ENCODE results near the gene AFAP1L1.

The AFAP1L1 gene

DNA sequence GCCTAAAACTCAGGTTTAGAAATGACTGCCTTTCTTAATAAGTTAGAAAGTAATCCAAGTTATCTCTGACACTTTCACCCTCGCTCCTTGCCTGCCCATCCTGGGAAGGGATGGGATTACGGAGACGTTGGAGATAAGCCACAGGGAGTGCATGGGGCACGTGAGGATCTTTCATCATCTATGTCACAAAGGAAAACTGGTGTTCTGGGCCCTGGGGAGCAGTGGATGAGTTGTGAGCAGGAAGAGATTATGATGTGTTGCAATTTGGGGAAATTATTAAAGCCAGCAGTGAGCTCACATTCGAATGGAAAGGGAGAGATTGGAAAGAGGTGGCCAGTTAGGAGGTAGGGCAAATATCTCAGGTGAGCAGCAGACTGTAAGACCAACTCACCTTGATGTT, 12.8 kb downstream of the AFAP1L1 start:
- Histone ChIP-seq H3K4me3 (ENCODE audit: low read length) (no peak overlapping the region), H3K27ac (ENCODE audit: low read length) (no peak overlapping the region), H3K9me3 (ENCODE audit: control insufficient read depth, insufficient read depth, low read length) (no peaks in the 10 kb centered on the region), H3K36me3 (ENCODE audit: control insufficient read depth, insufficient read depth, low read length) (no peaks in the 10 kb centered on the region), H3K27me3 (ENCODE audit: control insufficient read depth, insufficient read depth, low read length) (no peaks in the 10 kb centered on the region), H3K4me1 (ENCODE audit: control insufficient read depth, insufficient read depth, low read length) (no peaks in the 10 kb centered on the region)
- DNase-seq (ENCODE audit: low read depth, low spot score) = no peak
- WGBS (ENCODE audit: insufficient coverage, insufficient read length) = no CpG with 5 or more reads among the region's 5 CpGs

DNA sequence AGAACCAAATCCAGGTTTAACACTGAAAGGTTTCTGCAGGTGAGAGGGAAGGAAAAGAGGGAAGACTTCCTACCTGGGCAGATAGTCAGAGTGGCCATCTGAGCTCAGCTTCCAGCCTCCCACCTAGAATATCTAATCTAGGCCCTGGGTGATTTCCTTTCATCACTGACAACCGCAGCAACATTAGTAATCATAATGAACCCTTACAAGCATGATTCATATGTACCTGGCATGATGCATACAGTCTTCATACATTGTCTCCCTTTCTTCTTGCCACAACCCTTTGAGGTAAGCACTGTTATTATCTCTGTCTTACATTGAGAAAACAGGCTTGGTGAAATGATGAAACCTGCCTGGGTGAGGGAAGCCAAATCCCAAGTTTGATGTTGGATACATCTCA, 13.5 kb downstream of the AFAP1L1 start:
- no peak for DNase-seq (ENCODE audit: low read depth, low spot score)
- Histone ChIP-seq H3K27ac (ENCODE audit: low read length) (no peak overlapping the region), H3K4me3 (ENCODE audit: low read length) (no peak overlapping the region), H3K27me3 (ENCODE audit: control insufficient read depth, insufficient read depth, low read length) (no peaks in the 10 kb centered on the region), H3K36me3 (ENCODE audit: control insufficient read depth, insufficient read depth, low read length) (no peaks in the 10 kb centered on the region), H3K9me3 (ENCODE audit: control insufficient read depth, insufficient read depth, low read length) (no peaks in the 10 kb centered on the region), H3K4me1 (ENCODE audit: control insufficient read depth, insufficient read depth, low read length) (no peaks in the 10 kb centered on the region)
- WGBS (ENCODE audit: insufficient coverage, insufficient read length) = no CpG with 5 or more reads among the region's 1 CpG

DNA sequence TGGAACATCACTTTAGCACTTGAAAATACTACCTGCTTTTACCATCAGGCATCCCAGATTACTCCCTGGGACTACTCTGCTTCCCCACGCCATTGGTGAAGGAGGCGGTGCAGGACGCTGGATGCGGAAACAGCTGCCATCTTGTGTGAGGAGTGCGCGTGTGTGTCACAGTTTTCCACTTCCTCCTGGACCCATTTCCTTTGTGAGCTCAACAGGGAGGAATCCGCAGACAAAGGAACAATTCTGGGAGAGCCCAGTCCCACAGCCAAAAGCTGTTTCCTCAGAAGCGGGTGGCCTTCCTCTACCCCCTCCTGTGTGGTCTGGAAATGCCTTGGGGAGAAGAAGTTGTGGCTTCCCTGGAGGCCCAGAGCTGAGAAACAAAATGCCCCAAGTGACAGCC, 16.8 kb downstream of the AFAP1L1 start:
- DNase-seq (ENCODE audit: low read depth, low spot score) = no peak
- no peaks in the 10 kb centered on the region for H3K4me1 ChIP-seq (ENCODE audit: control insufficient read depth, insufficient read depth, low read length)
- no peaks in the 10 kb centered on the region for H3K27me3 ChIP-seq (ENCODE audit: control insufficient read depth, insufficient read depth, low read length)
- H3K36me3 ChIP-seq (ENCODE audit: control insufficient read depth, insufficient read depth, low read length) = no peaks in the 10 kb centered on the region
- no CpG with 5 or more reads among the region's 8 CpGs for WGBS (ENCODE audit: insufficient coverage, insufficient read length)
- H3K27ac ChIP-seq (ENCODE audit: low read length) = no peak overlapping the region
- H3K4me3 ChIP-seq (ENCODE audit: low read length) = no peak overlapping the region
- H3K9me3 ChIP-seq (ENCODE audit: control insufficient read depth, insufficient read depth, low read length) = no peaks in the 10 kb centered on the region

DNA sequence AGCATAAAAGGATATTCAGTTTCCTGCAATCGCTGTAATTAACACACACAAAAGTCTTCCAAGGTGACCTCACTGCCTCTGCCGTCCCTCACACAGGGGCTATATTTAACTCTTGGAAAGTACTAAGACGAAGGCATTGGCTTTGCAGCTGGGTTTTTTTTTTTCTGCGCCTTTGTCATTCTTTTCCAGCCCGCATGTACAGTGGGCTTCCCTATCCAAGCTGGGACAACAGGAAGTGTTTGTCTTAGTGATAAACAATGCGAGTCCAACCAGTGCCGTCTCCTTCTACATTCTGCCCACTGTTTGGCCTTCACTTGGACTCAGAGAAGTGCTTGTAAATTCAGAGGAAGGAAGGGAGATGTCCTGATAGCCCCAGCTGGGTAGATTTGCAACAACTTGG, 17.6 kb downstream of the AFAP1L1 start:
- DNase-seq (ENCODE audit: low read depth, low spot score) = no peak
- no peak overlapping the region for H3K4me3 ChIP-seq (ENCODE audit: low read length)
- no peaks in the 10 kb centered on the region for H3K27me3 ChIP-seq (ENCODE audit: control insufficient read depth, insufficient read depth, low read length)
- H3K36me3 ChIP-seq (ENCODE audit: control insufficient read depth, insufficient read depth, low read length) = no peaks in the 10 kb centered on the region
- no peak overlapping the region for H3K27ac ChIP-seq (ENCODE audit: low read length)
- WGBS (ENCODE audit: insufficient coverage, insufficient read length) = no CpG with 5 or more reads among the region's 7 CpGs
- no peaks in the 10 kb centered on the region for H3K9me3 ChIP-seq (ENCODE audit: control insufficient read depth, insufficient read depth, low read length)
- no peaks in the 10 kb centered on the region for H3K4me1 ChIP-seq (ENCODE audit: control insufficient read depth, insufficient read depth, low read length)

DNA sequence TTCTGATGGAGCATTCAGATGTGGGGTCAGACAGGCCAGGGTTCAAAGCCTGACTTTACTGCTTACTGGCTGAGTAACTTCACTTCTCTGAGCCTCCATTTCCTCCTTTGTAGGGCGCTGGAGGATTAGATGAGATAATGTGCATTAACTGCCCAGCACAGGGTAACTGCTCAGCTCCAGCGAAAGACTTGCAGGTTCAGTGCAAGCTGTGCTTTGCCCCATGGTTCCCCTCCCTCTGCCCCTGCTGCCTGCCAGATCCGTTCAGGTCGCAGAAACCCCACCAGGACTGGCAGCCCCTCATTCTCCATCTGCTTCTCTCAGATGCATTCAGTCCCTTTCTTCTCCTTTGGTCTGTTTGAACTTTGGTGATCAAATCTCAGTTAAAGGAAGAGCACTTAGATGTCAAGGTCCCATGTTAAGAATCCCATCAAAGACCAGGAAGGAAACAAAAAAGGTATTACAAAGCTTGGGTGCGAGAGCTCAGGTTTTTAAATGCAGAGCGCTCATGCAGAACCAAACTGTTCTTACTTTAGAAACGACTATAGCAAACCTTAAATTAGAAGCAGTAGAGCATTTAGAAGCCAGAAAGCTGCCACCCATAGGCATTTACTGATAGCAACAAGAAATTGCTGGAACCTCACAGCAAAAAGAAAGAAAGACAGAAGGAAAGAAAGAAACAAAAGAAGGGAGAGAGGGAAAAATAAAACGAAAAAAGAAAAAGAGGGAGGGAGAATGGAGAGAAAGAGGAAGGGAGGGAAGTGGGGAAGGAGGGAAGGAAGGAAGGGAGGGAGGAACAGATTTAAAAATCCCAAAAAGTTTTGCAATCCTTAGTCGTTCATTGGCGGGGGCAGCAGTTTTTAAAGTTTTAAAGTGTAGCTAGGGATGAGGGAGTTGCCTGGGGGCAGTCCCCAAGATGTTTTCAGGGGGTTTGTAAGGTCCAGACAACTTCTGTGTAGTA, 23.5 kb downstream of the AFAP1L1 start:
- Histone ChIP-seq H3K27me3 (ENCODE audit: control insufficient read depth, insufficient read depth, low read length) (no peaks in the 10 kb centered on the region), H3K27ac (ENCODE audit: low read length) (no peak overlapping the region), H3K4me1 (ENCODE audit: control insufficient read depth, insufficient read depth, low read length) (no peaks in the 10 kb centered on the region), H3K36me3 (ENCODE audit: control insufficient read depth, insufficient read depth, low read length) (no peaks in the 10 kb centered on the region), H3K4me3 (ENCODE audit: low read length) (no peak overlapping the region), H3K9me3 (ENCODE audit: control insufficient read depth, insufficient read depth, low read length) (no peaks in the 10 kb centered on the region)
- 95% methylated on average over 1 of the region's 10 CpGs for WGBS (ENCODE audit: insufficient coverage, insufficient read length)
- DNase-seq (ENCODE audit: low read depth, low spot score) = no peak

DNA sequence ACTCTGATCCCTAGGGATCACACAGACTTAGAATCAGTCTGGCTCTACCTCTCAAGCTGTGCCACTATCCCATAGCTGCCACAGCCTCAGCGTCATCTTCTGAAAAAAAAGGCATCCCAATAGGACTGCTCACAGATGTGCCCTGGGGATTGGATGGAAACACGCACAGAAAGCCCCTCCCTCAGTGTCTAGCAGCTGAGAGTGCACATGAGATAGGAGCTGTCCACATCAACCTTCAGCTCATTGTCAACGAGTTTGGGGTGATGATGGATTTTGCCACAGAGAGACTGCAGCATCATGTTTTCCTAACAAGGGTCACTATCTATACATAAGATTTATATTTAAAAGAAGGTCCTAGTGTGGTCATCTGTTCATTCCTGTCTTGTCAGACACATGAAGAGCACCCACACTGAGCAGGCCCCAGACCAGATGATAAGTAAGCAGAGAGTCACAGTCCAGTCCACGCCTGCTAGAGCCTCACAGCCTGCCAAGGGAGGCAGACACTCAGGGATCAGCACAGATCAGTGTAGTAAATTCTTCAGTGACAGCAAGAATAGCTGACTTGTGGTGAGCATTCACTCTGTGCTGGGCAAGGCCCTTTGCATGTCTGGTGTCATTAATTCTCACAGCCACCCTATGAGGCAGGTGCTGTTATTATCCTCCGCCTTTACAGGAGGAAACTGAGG, 25.8 kb downstream of the AFAP1L1 start:
- Histone ChIP-seq H3K27me3 (ENCODE audit: control insufficient read depth, insufficient read depth, low read length) (no peaks in the 10 kb centered on the region), H3K9me3 (ENCODE audit: control insufficient read depth, insufficient read depth, low read length) (no peaks in the 10 kb centered on the region), H3K4me3 (ENCODE audit: low read length) (no peak overlapping the region), H3K36me3 (ENCODE audit: control insufficient read depth, insufficient read depth, low read length) (no peaks in the 10 kb centered on the region), H3K4me1 (ENCODE audit: control insufficient read depth, insufficient read depth, low read length) (no peaks in the 10 kb centered on the region), H3K27ac (ENCODE audit: low read length) (no peak overlapping the region)
- no peak for DNase-seq (ENCODE audit: low read depth, low spot score)
- no CpG with 5 or more reads among the region's 5 CpGs for WGBS (ENCODE audit: insufficient coverage, insufficient read length)

DNA sequence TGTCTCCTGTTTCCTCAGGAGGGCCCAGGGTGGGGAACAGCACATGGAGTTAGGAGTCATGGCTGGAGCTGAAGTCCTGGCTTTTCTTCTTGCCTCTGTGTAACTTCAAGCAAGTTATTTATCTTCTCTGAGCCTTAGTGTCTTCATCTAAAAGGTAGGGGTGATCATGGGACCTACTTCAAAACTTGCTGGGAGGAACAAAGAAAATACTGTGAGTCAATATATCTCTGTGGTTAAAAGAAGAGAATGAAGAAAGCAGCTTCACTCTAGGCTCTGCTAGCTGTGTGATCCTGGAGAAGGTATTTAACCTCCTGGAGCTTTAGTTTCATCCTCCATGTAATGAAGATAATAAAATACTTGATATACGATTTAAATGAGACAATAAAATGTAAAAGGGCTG, 26.5 kb downstream of the AFAP1L1 start:
- H3K27ac ChIP-seq (ENCODE audit: low read length) = no peak overlapping the region
- no CpG with 5 or more reads among the region's 1 CpG for WGBS (ENCODE audit: insufficient coverage, insufficient read length)
- no peaks in the 10 kb centered on the region for H3K36me3 ChIP-seq (ENCODE audit: control insufficient read depth, insufficient read depth, low read length)
- H3K27me3 ChIP-seq (ENCODE audit: control insufficient read depth, insufficient read depth, low read length) = no peaks in the 10 kb centered on the region
- no peaks in the 10 kb centered on the region for H3K4me1 ChIP-seq (ENCODE audit: control insufficient read depth, insufficient read depth, low read length)
- no peak for DNase-seq (ENCODE audit: low read depth, low spot score)
- no peak overlapping the region for H3K4me3 ChIP-seq (ENCODE audit: low read length)
- H3K9me3 ChIP-seq (ENCODE audit: control insufficient read depth, insufficient read depth, low read length) = no peaks in the 10 kb centered on the region

DNA sequence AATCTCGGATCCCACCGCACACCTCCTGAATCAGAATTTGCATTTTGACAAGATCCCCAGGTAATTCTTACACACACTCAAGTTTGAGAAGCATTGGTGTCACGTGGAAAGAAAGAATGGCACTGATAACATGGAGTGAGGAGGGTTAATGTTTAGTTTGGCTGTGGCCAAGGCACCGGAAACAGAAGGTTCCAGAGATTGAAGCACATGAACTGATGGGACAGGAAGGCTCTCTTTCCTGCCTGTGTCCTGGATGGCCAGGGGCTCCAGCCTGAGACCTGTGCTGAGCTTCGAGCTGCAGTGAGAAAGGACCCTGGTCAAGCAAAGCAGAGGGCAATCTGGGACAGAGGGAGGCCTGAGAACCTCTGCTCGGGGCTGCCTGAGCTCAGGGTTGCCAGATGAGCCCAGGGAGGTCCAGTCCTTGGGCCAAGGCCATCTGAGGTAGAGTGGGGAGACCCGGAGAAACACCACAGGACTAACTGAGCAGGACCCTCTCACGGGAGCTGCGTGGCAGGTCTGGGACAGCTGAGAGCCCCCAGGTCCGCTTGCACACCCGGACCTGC, 27.3 kb downstream of the AFAP1L1 start:
- no CpG with 5 or more reads among the region's 11 CpGs for WGBS (ENCODE audit: insufficient coverage, insufficient read length)
- no peaks in the 10 kb centered on the region for H3K9me3 ChIP-seq (ENCODE audit: control insufficient read depth, insufficient read depth, low read length)
- H3K4me3 ChIP-seq (ENCODE audit: low read length) = no peak overlapping the region
- no peaks in the 10 kb centered on the region for H3K4me1 ChIP-seq (ENCODE audit: control insufficient read depth, insufficient read depth, low read length)
- no peaks in the 10 kb centered on the region for H3K36me3 ChIP-seq (ENCODE audit: control insufficient read depth, insufficient read depth, low read length)
- H3K27ac ChIP-seq (ENCODE audit: low read length) = no peak overlapping the region
- DNase-seq (ENCODE audit: low read depth, low spot score) = no peak
- no peaks in the 10 kb centered on the region for H3K27me3 ChIP-seq (ENCODE audit: control insufficient read depth, insufficient read depth, low read length)

DNA sequence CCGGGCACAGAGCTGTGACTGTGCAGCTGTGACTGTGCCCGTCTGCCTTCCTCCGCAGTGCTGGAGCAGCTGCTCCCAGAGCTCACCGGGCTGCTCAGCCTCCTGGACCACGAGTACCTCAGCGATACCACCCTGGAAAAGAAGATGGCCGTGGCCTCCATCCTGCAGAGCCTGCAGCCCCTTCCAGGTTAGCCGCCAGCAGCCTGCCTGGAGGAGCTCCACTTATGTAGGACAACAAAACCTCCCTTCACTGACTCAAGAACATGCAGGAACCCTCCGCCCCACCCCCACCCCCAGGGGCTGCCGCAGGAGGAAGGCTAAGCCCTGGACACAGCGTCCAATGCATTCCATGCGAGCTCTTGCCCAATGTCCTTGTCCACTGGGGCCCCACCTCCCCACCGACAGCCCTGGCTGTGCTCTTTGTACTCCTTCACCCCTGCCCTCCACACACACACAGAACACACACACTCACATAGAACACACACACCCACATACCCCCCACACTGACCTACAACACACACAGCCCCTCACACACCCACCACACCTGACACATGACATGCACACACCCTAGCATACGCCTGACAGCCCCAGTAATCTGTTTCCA, 27.9 kb downstream of the AFAP1L1 start:
- no CpG with 5 or more reads among the region's 14 CpGs for WGBS (ENCODE audit: insufficient coverage, insufficient read length)
- H3K4me3 ChIP-seq (ENCODE audit: low read length) = no peak overlapping the region
- H3K36me3 ChIP-seq (ENCODE audit: control insufficient read depth, insufficient read depth, low read length) = no peaks in the 10 kb centered on the region
- no peak for DNase-seq (ENCODE audit: low read depth, low spot score)
- H3K9me3 ChIP-seq (ENCODE audit: control insufficient read depth, insufficient read depth, low read length) = no peaks in the 10 kb centered on the region
- H3K4me1 ChIP-seq (ENCODE audit: control insufficient read depth, insufficient read depth, low read length) = no peaks in the 10 kb centered on the region
- no peak overlapping the region for H3K27ac ChIP-seq (ENCODE audit: low read length)
- H3K27me3 ChIP-seq (ENCODE audit: control insufficient read depth, insufficient read depth, low read length) = no peaks in the 10 kb centered on the region

DNA sequence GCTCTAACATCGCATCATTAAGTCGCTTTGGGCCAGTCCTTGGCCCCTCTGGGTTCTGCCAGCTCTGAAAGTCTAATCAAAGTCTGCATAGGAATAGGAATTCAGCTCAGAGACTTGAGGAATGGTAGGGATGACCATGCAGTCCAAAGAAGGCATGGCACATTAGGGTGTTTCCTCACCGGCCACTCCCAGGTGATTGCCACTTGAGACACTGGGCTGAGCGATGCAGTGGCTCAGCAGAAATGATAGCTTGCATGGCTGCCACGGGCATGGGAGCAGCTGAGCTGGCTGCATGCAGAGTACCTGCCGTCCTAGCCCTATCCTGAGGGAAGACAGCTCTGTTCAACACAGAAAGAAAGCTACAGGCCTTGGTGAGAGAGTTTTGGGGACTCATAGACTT, 28.8 kb downstream of the AFAP1L1 start:
- Histone ChIP-seq H3K4me3 (ENCODE audit: low read length) (no peak overlapping the region), H3K27me3 (ENCODE audit: control insufficient read depth, insufficient read depth, low read length) (no peaks in the 10 kb centered on the region), H3K36me3 (ENCODE audit: control insufficient read depth, insufficient read depth, low read length) (no peaks in the 10 kb centered on the region), H3K4me1 (ENCODE audit: control insufficient read depth, insufficient read depth, low read length) (no peaks in the 10 kb centered on the region), H3K27ac (ENCODE audit: low read length) (no peak overlapping the region), H3K9me3 (ENCODE audit: control insufficient read depth, insufficient read depth, low read length) (no peaks in the 10 kb centered on the region)
- no CpG with 5 or more reads among the region's 6 CpGs for WGBS (ENCODE audit: insufficient coverage, insufficient read length)
- DNase-seq (ENCODE audit: low read depth, low spot score) = no peak

All from iPS DF 6.9 (cell line).